ENCODE results near the gene HSF4.

DNA sequence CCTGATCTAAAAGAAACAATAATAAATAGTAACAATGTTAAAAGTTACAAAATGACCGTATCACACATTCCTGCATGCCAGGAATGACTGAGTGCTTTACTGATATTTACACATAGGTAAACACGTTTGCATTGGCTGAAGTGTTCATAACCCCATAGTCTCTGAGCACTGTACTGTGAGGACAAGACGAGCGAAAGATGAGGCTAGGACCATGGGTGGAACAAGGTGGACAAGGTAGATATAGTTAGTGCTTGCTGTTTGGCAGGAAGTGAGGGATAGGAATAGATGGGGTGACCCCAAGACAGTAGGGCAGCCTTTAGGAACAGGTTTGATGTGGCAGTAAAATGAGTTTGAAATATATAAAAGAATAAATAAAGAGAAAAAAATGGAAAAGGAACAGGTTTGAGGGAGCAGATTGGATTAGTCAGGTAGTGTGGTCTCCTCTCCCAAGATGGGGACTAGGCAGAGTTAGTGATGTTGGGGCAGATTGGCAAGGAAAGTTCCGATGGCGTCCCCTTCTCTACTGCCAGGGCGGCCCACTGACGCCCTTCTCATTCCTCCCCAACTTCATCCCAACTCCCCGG lies 27.0 kb downstream of the HSF4 start:
- TF ChIP-seq, protein P1, sequence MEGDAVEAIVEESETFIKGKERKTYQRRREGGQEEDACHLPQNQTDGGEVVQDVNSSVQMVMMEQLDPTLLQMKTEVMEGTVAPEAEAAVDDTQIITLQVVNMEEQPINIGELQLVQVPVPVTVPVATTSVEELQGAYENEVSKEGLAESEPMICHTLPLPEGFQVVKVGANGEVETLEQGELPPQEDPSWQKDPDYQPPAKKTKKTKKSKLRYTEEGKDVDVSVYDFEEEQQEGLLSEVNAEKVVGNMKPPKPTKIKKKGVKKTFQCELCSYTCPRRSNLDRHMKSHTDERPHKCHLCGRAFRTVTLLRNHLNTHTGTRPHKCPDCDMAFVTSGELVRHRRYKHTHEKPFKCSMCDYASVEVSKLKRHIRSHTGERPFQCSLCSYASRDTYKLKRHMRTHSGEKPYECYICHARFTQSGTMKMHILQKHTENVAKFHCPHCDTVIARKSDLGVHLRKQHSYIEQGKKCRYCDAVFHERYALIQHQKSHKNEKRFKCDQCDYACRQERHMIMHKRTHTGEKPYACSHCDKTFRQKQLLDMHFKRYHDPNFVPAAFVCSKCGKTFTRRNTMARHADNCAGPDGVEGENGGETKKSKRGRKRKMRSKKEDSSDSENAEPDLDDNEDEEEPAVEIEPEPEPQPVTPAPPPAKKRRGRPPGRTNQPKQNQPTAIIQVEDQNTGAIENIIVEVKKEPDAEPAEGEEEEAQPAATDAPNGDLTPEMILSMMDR (IDR thresholded peaks at IDR 0.05; ENCODE audit: low read depth, low read length), result no peak
- TF ChIP-seq POLR2A (IDR thresholded peaks at IDR 0.05; ENCODE audit: extremely low read depth, insufficient read length) (no peak), MAX (IDR thresholded peaks at IDR 0.05; ENCODE audit: low read depth, low read length) (no peak), MYC (IDR thresholded peaks at IDR 0.05; ENCODE audit: low read depth, low read length) (no peak)
